Measurements from ENCODE around the gene RERG. TPM values are rescaled to one million over a fixed set of nuclear protein-coding genes. Genes with fewer than 3 reads are reported as not detected.
"Not testable (repeated sequence)": the region's sequence is repeated elsewhere in the genome, so short reads cannot be mapped to it uniquely, and the experiment has no call there.

Gene RERG
- total RNA-seq, 6 donors from 2014 or later, result 9.7 to 21.9 (median 11.9) TPM

DNA sequence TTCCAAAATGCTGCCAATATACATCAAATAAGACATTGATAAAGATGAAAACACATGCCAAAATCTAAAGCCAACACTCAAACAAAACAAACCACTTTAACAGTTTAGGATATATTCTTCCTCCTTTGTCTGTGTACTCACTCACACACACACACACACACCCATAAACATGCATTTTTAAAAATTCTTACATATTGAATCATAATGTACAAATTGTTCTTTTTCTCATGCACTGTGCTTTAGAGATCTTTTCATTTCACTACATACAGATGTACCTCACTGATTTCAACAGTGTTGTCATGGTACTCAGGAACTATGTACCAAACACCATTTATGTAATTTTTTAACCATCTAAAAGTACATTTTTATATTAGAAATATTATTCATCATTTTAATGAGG is 9.5 kb upstream of the RERG start:
- Histone ChIP-seq H3K4me3 (no peak overlapping the region), H3K27me3 (no peaks in the 10 kb centered on the region), H3K4me1 (no peaks in the 10 kb centered on the region), H3K36me3 (no peaks in the 10 kb centered on the region), H3K27ac (no peak overlapping the region), H3K9me3 (no peaks in the 10 kb centered on the region)
- ATAC-seq (ENCODE audit: low FRiP score in 2 of 2), result no peak
- TF ChIP-seq EP300 (IDR thresholded peaks at IDR 0.05), result no peak
- TF ChIP-seq, protein P1, sequence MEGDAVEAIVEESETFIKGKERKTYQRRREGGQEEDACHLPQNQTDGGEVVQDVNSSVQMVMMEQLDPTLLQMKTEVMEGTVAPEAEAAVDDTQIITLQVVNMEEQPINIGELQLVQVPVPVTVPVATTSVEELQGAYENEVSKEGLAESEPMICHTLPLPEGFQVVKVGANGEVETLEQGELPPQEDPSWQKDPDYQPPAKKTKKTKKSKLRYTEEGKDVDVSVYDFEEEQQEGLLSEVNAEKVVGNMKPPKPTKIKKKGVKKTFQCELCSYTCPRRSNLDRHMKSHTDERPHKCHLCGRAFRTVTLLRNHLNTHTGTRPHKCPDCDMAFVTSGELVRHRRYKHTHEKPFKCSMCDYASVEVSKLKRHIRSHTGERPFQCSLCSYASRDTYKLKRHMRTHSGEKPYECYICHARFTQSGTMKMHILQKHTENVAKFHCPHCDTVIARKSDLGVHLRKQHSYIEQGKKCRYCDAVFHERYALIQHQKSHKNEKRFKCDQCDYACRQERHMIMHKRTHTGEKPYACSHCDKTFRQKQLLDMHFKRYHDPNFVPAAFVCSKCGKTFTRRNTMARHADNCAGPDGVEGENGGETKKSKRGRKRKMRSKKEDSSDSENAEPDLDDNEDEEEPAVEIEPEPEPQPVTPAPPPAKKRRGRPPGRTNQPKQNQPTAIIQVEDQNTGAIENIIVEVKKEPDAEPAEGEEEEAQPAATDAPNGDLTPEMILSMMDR (IDR thresholded peaks at IDR 0.05), result no peak
- no peak for DNase-seq

DNA sequence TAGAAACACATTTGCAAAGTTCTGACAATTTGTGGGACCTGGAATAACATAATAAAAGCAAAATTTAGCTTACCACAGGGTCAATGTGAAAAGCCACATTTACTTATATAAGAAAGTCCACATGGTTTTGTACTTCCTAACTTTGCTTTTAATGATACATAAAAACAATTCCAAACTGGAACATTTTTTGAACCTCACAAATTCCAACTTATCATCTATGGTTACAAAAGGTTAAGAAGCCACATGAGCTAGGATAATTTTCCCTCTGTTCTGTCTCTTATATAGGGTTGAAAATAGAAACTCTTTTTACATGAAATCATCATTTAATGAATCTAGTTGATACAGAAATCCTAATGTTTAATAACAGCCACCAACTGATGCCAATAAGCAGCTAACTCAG is 8.9 kb upstream of the RERG start:
- DNase-seq, result no peak
- ATAC-seq (ENCODE audit: low FRiP score in 2 of 2), result no peak
- no peak overlapping the region for H3K27ac ChIP-seq

DNA sequence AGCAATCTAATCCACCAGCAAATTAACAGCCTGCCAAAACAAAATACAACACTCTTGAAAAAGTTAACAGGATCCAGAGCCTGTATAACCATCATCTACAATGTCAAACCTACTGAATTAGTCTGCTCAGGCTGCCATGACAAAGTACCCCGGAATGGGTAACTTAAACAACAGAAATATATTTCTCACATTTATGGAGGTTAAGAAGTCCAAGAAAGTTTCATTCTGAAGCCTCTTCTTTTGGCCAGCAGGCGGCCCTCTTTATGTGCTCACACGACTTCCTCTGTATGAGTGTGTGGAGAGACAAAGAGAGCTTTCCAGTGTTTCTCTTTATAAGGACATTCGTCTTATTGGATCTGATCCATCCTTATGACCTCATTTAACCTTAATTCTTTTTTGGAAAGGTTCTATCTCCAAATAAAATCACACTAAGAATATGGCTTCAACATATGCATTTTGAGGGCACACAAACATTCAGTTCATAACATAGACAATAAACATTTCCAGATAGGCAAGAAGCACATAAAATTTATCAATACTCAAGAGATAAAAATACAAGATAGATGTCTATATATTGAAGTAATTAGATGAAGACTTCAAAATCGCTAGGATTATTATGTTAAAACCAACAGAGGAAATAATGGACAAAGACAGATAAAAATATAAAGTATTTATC is 5.9 kb upstream of the RERG start:
- 11 to 14% methylated on average over 5 of the region's 5 CpGs for WGBS, 2 donors
- peak in 1 of 2 donors; percentile 75 for ATAC-seq (ENCODE audit: low FRiP score in 2 of 2)
- H3K27me3 ChIP-seq, result no peaks in the 10 kb centered on the region
- no peaks in the 10 kb centered on the region for H3K4me1 ChIP-seq
- TF ChIP-seq, protein P1 (IDR thresholded peaks at IDR 0.05), result peak in 5 of 6 experiments; percentile 34 to 58 (median 43)
- no peak for TF ChIP-seq POLR2A (IDR thresholded peaks at IDR 0.05)
- no peak overlapping the region for H3K27ac ChIP-seq
- peak in 1 of 2 donors; percentile 47 for DNase-seq
- no peaks in the 10 kb centered on the region for H3K9me3 ChIP-seq
- no peak overlapping the region for H3K4me3 ChIP-seq
- no peaks in the 10 kb centered on the region for H3K36me3 ChIP-seq

More for the DNA sequence above, 8.9 kb upstream of the RERG start:
- TF ChIP-seq EP300 (IDR thresholded peaks at IDR 0.05), result no peak
- TF ChIP-seq POLR2A (IDR thresholded peaks at IDR 0.05), result no peak
- TF ChIP-seq POLR2AphosphoS5 (IDR thresholded peaks at IDR 0.05), result no peak
- TF ChIP-seq, protein P1 (IDR thresholded peaks at IDR 0.05), result no peak
- Histone ChIP-seq H3K4me3 (no peak overlapping the region), H3K9me3 (no peaks in the 10 kb centered on the region), H3K4me1 (no peaks in the 10 kb centered on the region), H3K36me3 (no peaks in the 10 kb centered on the region), H3K27me3 (no peaks in the 10 kb centered on the region)

DNA sequence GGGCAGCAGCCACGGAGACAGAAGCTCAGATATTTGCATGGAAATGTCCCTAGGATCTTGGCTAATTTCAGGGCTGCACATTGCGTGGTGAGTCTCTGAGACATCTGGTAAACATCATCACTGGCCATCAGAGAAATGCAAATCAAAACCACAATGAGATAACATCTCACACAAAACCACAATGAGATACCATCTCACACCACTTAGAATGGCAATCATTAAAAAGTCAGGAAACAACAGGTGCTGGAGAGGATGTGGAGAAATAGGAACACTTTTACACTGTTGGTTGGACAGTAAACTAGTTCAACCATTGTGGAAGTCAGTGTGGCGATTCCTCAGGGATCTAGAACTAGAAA is 4.6 kb upstream of the RERG start:
- not testable (repeated sequence) for DNase-seq; H3K9me3 ChIP-seq; ATAC-seq (ENCODE audit: low FRiP score in 2 of 2); H3K27ac ChIP-seq; H3K36me3 ChIP-seq; H3K27me3 ChIP-seq; H3K4me3 ChIP-seq
- 62 to 67% methylated on average over 3 of the region's 3 CpGs for WGBS, 2 donors
- H3K4me1 ChIP-seq, result peaks cover 0 to 11% (median 8%) of the 10 kb centered on the region in 4 donors

DNA sequence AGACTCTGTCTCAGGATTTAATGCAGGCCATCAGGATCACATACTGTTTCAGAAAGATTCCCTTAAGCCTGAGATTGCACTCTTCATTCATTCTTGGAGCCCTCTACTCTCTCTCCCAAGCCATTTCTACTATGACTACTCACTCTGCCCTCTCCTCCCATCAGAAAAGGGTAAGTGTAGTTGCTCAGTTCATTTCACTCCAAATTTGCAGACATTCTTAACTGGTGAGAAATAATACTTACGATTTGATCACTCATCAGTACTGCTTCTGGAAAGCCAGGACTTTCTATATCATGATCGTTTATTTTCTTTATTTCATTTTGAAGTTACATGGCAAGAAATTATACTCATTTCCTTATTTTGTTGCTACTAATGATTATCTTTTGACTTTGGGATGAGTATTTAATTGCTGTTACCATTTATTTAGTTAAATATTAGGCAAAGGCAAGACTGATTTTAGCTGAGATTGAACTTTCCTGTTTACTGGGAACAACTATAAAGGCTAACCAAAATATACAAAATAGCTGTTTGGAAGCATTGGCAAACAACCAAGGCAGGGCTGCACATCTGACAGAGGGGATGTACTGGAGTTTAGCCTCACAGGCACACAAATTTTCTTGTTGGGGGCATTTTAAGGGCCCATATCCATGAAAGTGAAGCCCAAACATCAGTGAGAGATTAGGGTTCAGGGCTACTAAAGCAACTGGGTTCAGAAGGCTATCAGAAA is 4.1 kb upstream of the RERG start:
- TF ChIP-seq POLR2AphosphoS5 (IDR thresholded peaks at IDR 0.05) (no peak), POLR2A (IDR thresholded peaks at IDR 0.05) (no peak), EP300 (IDR thresholded peaks at IDR 0.05) (no peak)
- WGBS, 2 donors, result 67 to 70% methylated on average over 2 of the region's 2 CpGs
- Histone ChIP-seq H3K27ac (peak overlapping the region in 1 of 4 donors; percentile 16), H3K36me3 (no peaks in the 10 kb centered on the region), H3K4me3 (no peak overlapping the region), H3K27me3 (no peaks in the 10 kb centered on the region), H3K9me3 (no peaks in the 10 kb centered on the region), H3K4me1 (peaks cover 0 to 13% (median 12%) of the 10 kb centered on the region in 4 donors)
- DNase-seq (no peak), ATAC-seq (ENCODE audit: low FRiP score in 2 of 2) (no peak)

DNA sequence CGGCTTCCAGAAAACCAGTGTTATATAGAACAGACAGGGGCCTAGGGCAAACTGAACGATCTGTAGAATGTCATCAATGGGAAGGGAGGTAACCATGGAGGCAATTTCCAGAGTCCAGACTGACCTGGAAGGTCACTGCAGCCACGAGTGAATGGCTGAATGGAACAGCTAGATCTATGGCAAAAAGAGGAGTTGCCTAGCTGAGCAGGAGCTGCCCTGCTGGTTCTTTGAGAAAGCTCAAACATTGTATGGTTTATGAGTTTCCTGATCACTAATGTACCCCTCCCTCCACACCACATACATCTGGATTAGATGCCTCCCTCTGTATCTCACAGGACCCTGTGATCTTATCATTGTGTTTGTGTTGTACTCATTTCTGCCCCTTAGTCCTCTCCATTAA is 1.0 kb upstream of the RERG start:
- no peak overlapping the region for H3K4me3 ChIP-seq
- ATAC-seq (ENCODE audit: low FRiP score in 2 of 2) (no peak), DNase-seq (no peak)
- 66 to 72% methylated on average over 3 of the region's 3 CpGs for WGBS, 2 donors
- no peaks in the 10 kb centered on the region for H3K36me3 ChIP-seq
- H3K27ac ChIP-seq, result no peak overlapping the region
- TF ChIP-seq, protein P1 (IDR thresholded peaks at IDR 0.05), result no peak
- H3K9me3 ChIP-seq, result no peaks in the 10 kb centered on the region
- peaks cover 0 to 13% (median 12%) of the 10 kb centered on the region in 4 donors for H3K4me1 ChIP-seq
- H3K27me3 ChIP-seq, result no peaks in the 10 kb centered on the region

All from upper lobe of left lung (tissue), 6 donors.